ENCODE results near the gene CCDC194. TPM values are rescaled to one million over a fixed set of nuclear protein-coding genes. Genes with fewer than 3 reads are reported as not detected.

Gene CCDC194
- total and polyA plus RNA-seq, 2 of the 13 experiments (the other 11 are each of a cell fraction or from before 2014, with no cell fraction given), result 0.13 to 0.21 TPM

GRCh38 chr19:17405250-17406045 is 11.5 kb upstream of the CCDC194 start, which contains the start of gene BST2 (continued):
- TF ChIP-seq ZUFSP (CRISPR knock-in tag; IDR thresholded peaks at IDR 0.05; ENCODE audit: borderline replicate concordance) (no peak), ZSCAN25 (CRISPR knock-in tag; IDR thresholded peaks at IDR 0.05) (peak; percentile 38; the same call in 1 of the 2 replicates), ZFY (CRISPR knock-in tag; IDR thresholded peaks at IDR 0.05) (peak; percentile 95), GZF1 (CRISPR knock-in tag; IDR thresholded peaks at IDR 0.05) (no peak), TMF1 (CRISPR knock-in tag; IDR thresholded peaks at IDR 0.05; ENCODE audit: low read depth) (peak; percentile 68; the same call in 1 of the 2 replicates), ZNF12 (CRISPR knock-in tag; IDR thresholded peaks at IDR 0.05) (no peak), TBL1XR1 (IDR thresholded peaks at IDR 0.05; ENCODE audit: borderline replicate concordance, low read length, partially characterized antibody) (no peak), ZNF546 (CRISPR knock-in tag; conservative IDR thresholded peaks at IDR 0.05) (0 out of 2 replicates have a peak, but pooled peaks have one; percentile 19), ARID3A (IDR thresholded peaks at IDR 0.05; ENCODE audit: low read depth, low read length) (0 out of 2 replicates have a peak, but pooled peaks have one; percentile 6), FOXK2 (IDR thresholded peaks at IDR 0.05) (no peak), SNAPC4 (CRISPR knock-in tag; IDR thresholded peaks at IDR 0.05) (peak; percentile 99), XBP1 (CRISPR knock-in tag; IDR thresholded peaks at IDR 0.05) (no peak), NCOA1 (CRISPR knock-in tag; IDR thresholded peaks at IDR 0.05) (no peak), ZFP62 (CRISPR knock-in tag; IDR thresholded peaks at IDR 0.05) (no peak), ZBTB44 (CRISPR knock-in tag; IDR thresholded peaks at IDR 0.05) (no peak), ZBTB3 (CRISPR knock-in tag; IDR thresholded peaks at IDR 0.05; ENCODE audit: borderline replicate concordance, low read depth) (no peak), E2F2 (CRISPR knock-in tag; IDR thresholded peaks at IDR 0.05; ENCODE audit: borderline replicate concordance) (no peak)
